WTC11 (cell line): ENCODE results near the gene RPS6KB2. TPM values are rescaled to one million over a fixed set of nuclear protein-coding genes. Genes with fewer than 3 reads are reported as not detected.

ENCODE experiments used
- ATAC-seq: fragments of 200-7000 bp; cut with Tn5 transposase; 2 replicates; pipeline ENCODE4 v1.10.0; 2021; ENCODE audit warnings: mild to moderate bottlenecking, moderate library complexity
- CTCF ChIA-PET: fragments of 300-600 bp; sonication (Branson Sonifier 250); formaldehyde crosslinking; loops from one replicate; lab custom pipeline; 2021; ENCODE audit warnings: antibody characterized with exemption; lab: Charles Lee
- POLR2A ChIA-PET: fragments of 350-600 bp; sonication (Branson Sonifier 250); formaldehyde crosslinking; loops from one replicate; lab custom pipeline; 2021; ENCODE audit warnings: antibody characterized with exemption; lab: Charles Lee
- DNase-seq: peaks from one replicate; pipeline ENCODE4 v3.0.0; 2021; ENCODE audit warnings: low spot score
- H3K27ac Mint-ChIP-seq: 2 replicates; pipeline ENCODE4 v1.8.0; 2021; ENCODE audit warnings: mixed read lengths
- H3K27me3 Mint-ChIP-seq: 2 replicates; pipeline ENCODE4 v1.8.0; 2021; ENCODE audit warnings: low read depth, mild to moderate bottlenecking, moderate library complexity, mixed read lengths
- H3K36me3 Mint-ChIP-seq: 2 replicates; pipeline ENCODE4 v1.8.0; 2021; ENCODE audit warnings: mixed read lengths
- H3K4me1 Mint-ChIP-seq: 2 replicates; pipeline ENCODE4 v1.8.0; 2022; ENCODE audit warnings: mixed read lengths
- H3K4me3 Mint-ChIP-seq: 2 replicates; pipeline ENCODE4 v1.8.0; 2021; ENCODE audit warnings: mild to moderate bottlenecking, moderate library complexity, mixed read lengths
- H3K9me3 Mint-ChIP-seq: 2 replicates; pipeline ENCODE4 v1.8.0; 2021; ENCODE audit warnings: mixed read lengths
- CBFB ChIP-seq: sonication (generic); formaldehyde crosslinking; IDR thresholded peaks from 2 replicates; pipeline ENCODE4 v1.8.1; 2022; ENCODE audit warnings: mild to moderate bottlenecking, low read depth, missing genetic modification reagents
- CREM ChIP-seq: sonication (generic); formaldehyde crosslinking; IDR thresholded peaks from 2 replicates; pipeline ENCODE4 v1.8.1; 2022; ENCODE audit warnings: mild to moderate bottlenecking, missing genetic modification reagents, moderate library complexity
- ETV6 ChIP-seq: sonication (generic); formaldehyde crosslinking; IDR thresholded peaks from 2 replicates; pipeline ENCODE4 v1.8.1; 2022; ENCODE audit warnings: mild to moderate bottlenecking, missing genetic modification reagents
- GABPB1 ChIP-seq: sonication (generic); formaldehyde crosslinking; IDR thresholded peaks from 2 replicates; pipeline ENCODE4 v1.8.1; 2023; ENCODE audit warnings: mild to moderate bottlenecking, missing genetic modification reagents
- MXD4 ChIP-seq: fragments of 250-450 bp; sonication (Bioruptor Pico); IDR thresholded peaks from 2 replicates; pipeline ENCODE4 v1.8.0; 2021; ENCODE audit warnings: mild to moderate bottlenecking, moderate library complexity, borderline replicate concordance
- SP1 ChIP-seq: sonication (generic); formaldehyde crosslinking; conservative IDR thresholded peaks from 2 replicates; pipeline ENCODE4 v1.8.1; 2022; ENCODE audit warnings: missing genetic modification reagents
- total RNA-seq: library from RNA; stranded (reverse); gene quantifications from 3 replicates; pipeline ENCODE4 v1.2.3, GENCODE V29; 2021
- TF ChIP-seq, protein P1 (sequence below): sonication (generic); formaldehyde crosslinking; IDR thresholded peaks from 2 replicates; pipeline ENCODE4 v1.8.0; 2023; ENCODE audit warnings: mild to moderate bottlenecking, missing genetic modification reagents
- TF ChIP-seq, protein P2 (sequence below): sonication (generic); formaldehyde crosslinking; IDR thresholded peaks from 2 replicates; pipeline ENCODE4 v1.8.0; 2022; ENCODE audit warnings: mild to moderate bottlenecking, missing genetic modification reagents
- TF ChIP-seq, protein P3 (sequence below): sonication (generic); formaldehyde crosslinking; IDR thresholded peaks from 2 replicates; pipeline ENCODE4 v1.8.1; 2023; ENCODE audit warnings: mild to moderate bottlenecking, missing genetic modification reagents
- TF ChIP-seq, protein P4 (sequence below): fragments of 250-450 bp; sonication (Bioruptor Pico); IDR thresholded peaks from 2 replicates; pipeline ENCODE4 v1.9.0; 2021; ENCODE audit warnings: moderate library complexity, mild to moderate bottlenecking, inconsistent platforms, borderline replicate concordance
- TF ChIP-seq, protein P5 (sequence below): fragments of 250-450 bp; sonication (Bioruptor Pico); IDR thresholded peaks from 2 replicates; pipeline ENCODE4 v2.1.2; 2022; ENCODE audit warnings: mild to moderate bottlenecking, moderate library complexity

RPS6KB2 gene
- total RNA-seq, 1 experiment from 2014 or later: 54.7 TPM

DNA sequence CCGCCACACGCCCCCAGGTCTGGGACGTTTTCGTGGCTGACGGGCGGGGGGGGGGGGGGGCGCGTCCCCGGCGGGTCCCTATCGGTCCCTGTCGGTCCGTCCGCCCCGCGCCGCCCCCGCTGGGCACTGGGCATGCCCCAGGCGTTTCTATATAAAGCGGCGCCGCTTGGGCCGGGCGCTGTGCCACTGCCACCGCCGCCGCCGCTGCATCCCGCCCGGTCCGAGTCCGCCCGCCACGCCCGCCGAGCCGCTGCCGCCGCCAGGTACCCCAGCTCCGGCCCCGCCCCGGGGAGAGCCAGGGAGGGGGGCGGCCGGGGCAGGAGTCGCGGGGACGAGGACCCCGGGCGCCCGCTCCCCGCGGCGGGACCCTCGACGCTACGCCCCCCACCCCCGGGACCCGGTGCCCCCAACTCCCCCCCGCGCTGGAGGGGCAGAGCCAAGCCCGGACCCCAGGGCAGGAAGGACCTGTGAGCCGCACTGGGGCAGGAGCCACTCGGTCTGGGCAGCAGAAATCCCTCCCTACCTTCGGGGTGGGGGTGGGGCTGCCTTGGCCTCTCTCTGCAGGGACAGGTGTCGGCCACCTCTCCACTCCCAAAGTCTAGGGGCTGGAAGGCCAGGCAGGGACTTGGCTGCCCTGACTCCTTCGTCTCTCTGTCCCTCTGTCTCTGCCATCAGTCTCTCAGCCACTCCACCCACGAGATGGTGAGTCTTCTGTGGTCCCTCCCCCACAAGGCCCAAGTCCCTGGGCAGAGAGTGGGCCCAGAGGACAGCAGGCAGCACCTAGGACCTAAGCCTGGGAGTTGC lies 12.6 kb upstream of the RPS6KB2 start, which contains the start of gene CARNS1:
TSS of gene CARNS1 (plus strand) at position 178 of the 804 bp plus-strand sequence. CDS start at position 700, 522 bp downstream.
- peak within 1 kb of the TSS; percentile 74 for H3K4me3 Mint-ChIP-seq
- ChIA-PET POLR2A (interaction anchor here (0.5 kb wide), 1 partner anchor 28 kb away, joined by 3 read pairs; the partner anchor contains the start of gene CORO1B), CTCF (interaction anchor here (0.5 to 3.6 kb wide), 5 partner anchors 14 to 33 kb away, joined by 3 to 22 read pairs (median 4); partner anchors contain the start of genes PPP1CA and RAD9A)
- no peak for TF ChIP-seq ETV6
- TF ChIP-seq, protein P1, sequence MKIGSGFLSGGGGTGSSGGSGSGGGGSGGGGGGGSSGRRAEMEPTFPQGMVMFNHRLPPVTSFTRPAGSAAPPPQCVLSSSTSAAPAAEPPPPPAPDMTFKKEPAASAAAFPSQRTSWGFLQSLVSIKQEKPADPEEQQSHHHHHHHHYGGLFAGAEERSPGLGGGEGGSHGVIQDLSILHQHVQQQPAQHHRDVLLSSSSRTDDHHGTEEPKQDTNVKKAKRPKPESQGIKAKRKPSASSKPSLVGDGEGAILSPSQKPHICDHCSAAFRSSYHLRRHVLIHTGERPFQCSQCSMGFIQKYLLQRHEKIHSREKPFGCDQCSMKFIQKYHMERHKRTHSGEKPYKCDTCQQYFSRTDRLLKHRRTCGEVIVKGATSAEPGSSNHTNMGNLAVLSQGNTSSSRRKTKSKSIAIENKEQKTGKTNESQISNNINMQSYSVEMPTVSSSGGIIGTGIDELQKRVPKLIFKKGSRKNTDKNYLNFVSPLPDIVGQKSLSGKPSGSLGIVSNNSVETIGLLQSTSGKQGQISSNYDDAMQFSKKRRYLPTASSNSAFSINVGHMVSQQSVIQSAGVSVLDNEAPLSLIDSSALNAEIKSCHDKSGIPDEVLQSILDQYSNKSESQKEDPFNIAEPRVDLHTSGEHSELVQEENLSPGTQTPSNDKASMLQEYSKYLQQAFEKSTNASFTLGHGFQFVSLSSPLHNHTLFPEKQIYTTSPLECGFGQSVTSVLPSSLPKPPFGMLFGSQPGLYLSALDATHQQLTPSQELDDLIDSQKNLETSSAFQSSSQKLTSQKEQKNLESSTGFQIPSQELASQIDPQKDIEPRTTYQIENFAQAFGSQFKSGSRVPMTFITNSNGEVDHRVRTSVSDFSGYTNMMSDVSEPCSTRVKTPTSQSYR (CRISPR knock-in tag): peak; percentile 62; the same call in 1 of the 2 replicates
- TF ChIP-seq, protein P2, sequence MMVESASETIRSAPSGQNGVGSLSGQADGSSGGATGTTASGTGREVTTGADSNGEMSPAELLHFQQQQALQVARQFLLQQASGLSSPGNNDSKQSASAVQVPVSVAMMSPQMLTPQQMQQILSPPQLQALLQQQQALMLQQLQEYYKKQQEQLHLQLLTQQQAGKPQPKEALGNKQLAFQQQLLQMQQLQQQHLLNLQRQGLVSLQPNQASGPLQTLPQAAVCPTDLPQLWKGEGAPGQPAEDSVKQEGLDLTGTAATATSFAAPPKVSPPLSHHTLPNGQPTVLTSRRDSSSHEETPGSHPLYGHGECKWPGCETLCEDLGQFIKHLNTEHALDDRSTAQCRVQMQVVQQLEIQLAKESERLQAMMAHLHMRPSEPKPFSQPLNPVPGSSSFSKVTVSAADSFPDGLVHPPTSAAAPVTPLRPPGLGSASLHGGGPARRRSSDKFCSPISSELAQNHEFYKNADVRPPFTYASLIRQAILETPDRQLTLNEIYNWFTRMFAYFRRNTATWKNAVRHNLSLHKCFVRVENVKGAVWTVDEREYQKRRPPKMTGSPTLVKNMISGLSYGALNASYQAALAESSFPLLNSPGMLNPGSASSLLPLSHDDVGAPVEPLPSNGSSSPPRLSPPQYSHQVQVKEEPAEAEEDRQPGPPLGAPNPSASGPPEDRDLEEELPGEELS (CRISPR knock-in tag): 0 out of 2 replicates have a peak, but pooled peaks have one; percentile 26
- peaks cover 14% of the 10 kb centered on the region for H3K4me1 Mint-ChIP-seq
- H3K36me3 Mint-ChIP-seq: no peaks in the 10 kb centered on the region
- peaks cover 16% of the 10 kb centered on the region for H3K27me3 Mint-ChIP-seq
- peak within 1 kb of the TSS; percentile 13 for H3K27ac Mint-ChIP-seq
- H3K9me3 Mint-ChIP-seq: no peaks in the 10 kb centered on the region
- peak; percentile 66 for DNase-seq
- ATAC-seq: peak; percentile 46

DNA sequence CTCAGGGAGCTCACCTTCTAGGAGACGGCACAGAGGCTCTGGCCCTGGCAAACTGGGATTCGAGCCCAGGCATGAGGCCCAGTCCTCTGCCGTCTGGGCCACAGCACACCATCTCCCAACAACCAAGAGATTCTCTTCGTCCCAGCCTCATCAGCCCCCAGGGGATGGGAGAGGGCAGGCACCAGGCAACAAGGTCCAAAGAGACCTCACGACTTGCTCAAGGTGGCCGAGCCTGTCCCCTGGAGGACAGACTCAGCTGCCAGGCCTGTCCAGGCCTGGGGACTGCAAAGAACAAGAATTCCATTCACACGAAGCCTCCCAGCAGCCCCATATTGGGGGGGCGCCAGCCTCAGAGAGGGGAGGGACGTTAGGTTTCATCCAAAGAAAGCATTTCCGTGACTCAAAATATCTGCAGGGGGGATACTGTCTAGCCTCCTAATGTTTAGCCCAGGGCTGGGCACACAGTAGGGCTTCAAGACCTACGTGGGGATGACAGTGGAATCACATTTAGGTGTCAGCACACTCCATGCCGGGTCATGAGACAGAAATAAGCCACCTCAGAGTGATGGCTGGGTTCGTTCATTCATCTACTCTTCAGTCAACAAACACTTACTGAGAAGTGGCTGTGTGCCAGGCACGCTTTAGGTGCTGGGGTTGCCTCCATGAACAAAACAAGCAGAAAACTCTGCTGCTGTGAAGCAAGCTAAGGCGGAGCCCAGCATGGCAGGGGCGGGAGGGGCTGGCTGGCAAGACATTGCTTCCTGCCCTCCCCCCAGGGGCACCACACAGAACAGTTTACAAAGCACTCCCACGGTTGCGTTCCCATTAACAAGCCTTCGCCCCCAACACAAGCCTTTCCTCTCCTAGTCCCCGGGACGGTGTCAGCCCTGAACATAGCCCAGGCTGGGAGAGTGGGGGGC lies 11.6 kb upstream of the RPS6KB2 start:
- Mint-ChIP-seq H3K36me3 (no peaks in the 10 kb centered on the region), H3K27ac (peak overlapping the region; percentile 81), H3K9me3 (no peaks in the 10 kb centered on the region), H3K27me3 (peaks cover 20% of the 10 kb centered on the region), H3K4me3 (peak overlapping the region; percentile 65), H3K4me1 (peaks cover 17% of the 10 kb centered on the region)
- DNase-seq (no peak), ATAC-seq (no peak)
- ChIA-PET POLR2A (interaction anchor here (2.3 kb wide), 1 partner anchor 15 kb away, joined by 7 read pairs; the partner anchor contains the start of gene PPP1CA), CTCF (interaction anchor here (1.2 to 1.6 kb wide), 2 partner anchors 15 to 34 kb away, joined by 3 to 5 read pairs; partner anchors contain the start of gene PPP1CA)
- TF ChIP-seq, protein P3, sequence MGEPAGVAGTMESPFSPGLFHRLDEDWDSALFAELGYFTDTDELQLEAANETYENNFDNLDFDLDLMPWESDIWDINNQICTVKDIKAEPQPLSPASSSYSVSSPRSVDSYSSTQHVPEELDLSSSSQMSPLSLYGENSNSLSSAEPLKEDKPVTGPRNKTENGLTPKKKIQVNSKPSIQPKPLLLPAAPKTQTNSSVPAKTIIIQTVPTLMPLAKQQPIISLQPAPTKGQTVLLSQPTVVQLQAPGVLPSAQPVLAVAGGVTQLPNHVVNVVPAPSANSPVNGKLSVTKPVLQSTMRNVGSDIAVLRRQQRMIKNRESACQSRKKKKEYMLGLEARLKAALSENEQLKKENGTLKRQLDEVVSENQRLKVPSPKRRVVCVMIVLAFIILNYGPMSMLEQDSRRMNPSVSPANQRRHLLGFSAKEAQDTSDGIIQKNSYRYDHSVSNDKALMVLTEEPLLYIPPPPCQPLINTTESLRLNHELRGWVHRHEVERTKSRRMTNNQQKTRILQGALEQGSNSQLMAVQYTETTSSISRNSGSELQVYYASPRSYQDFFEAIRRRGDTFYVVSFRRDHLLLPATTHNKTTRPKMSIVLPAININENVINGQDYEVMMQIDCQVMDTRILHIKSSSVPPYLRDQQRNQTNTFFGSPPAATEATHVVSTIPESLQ: no peak
- TF ChIP-seq, protein P2 (CRISPR knock-in tag): 0 out of 2 replicates have a peak, but pooled peaks have one; percentile 3

DNA sequence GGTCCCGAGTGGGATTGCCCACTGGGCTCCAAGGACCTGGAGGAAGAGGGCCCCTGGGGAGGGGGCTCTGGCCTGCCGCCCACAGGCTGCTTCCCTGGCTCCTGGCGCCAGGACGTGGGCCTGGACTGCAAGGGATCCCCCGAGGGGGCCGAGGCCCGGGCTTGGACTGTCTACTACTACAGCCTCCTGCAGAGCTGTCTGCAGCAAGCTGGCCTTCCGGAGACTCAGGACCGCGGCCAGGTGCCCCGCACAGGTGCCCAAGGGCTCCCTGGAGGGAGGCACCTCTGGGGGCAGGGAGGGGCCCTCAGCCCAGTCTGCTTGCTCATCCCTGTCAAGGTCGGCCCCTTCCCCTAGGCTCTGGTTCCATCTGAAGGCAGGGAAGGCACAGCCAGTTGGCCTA lies 10.9 kb upstream of the RPS6KB2 start:
- Mint-ChIP-seq H3K4me3 (no peak overlapping the region), H3K27me3 (peaks cover 17% of the 10 kb centered on the region), H3K4me1 (peaks cover 17% of the 10 kb centered on the region), H3K27ac (no peak overlapping the region), H3K36me3 (no peaks in the 10 kb centered on the region), H3K9me3 (no peaks in the 10 kb centered on the region)
- POLR2A ChIA-PET: interaction anchor here (2.3 kb wide), 1 partner anchor 16 kb away, joined by 7 read pairs; the partner anchor contains the start of gene PPP1CA
- ATAC-seq: no peak
- CTCF ChIA-PET: interaction anchor here (1.6 kb wide), 1 partner anchor 35 kb away, joined by 3 read pairs; no protein-coding TSS in a partner anchor
- no peak for DNase-seq
- TF ChIP-seq, protein P1 (CRISPR knock-in tag): no peak
- TF ChIP-seq CBFB (CRISPR knock-in tag): no peak
- no peak for TF ChIP-seq ETV6
- TF ChIP-seq GABPB1 (CRISPR knock-in tag): no peak
- TF ChIP-seq, protein P4, sequence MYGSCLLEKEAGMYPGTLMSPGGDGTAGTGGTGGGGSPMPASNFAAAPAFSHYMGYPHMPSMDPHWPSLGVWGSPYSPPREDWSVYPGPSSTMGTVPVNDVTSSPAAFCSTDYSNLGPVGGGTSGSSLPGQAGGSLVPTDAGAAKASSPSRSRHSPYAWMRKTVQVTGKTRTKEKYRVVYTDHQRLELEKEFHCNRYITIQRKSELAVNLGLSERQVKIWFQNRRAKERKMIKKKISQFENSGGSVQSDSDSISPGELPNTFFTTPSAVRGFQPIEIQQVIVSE: no peak
- no peak for TF ChIP-seq SP1 (CRISPR knock-in tag)
- TF ChIP-seq, protein P5, sequence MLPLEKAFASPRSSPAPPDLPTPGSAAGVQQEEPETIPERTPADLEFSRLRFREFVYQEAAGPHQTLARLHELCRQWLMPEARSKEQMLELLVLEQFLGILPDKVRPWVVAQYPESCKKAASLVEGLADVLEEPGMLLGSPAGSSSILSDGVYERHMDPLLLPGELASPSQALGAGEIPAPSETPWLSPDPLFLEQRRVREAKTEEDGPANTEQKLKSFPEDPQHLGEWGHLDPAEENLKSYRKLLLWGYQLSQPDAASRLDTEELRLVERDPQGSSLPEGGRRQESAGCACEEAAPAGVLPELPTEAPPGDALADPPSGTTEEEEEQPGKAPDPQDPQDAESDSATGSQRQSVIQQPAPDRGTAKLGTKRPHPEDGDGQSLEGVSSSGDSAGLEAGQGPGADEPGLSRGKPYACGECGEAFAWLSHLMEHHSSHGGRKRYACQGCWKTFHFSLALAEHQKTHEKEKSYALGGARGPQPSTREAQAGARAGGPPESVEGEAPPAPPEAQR (CRISPR knock-in tag): no peak
- TF ChIP-seq CREM (CRISPR knock-in tag): no peak
- no peak for TF ChIP-seq MXD4 (CRISPR knock-in tag)
